HG02588 (cell line): ENCODE results near the gene ITGA1.
"Not testable (repeated sequence)": the region's sequence is repeated elsewhere in the genome, so short reads cannot be mapped to it uniquely, and the experiment has no call there.

Experiments used
- ATAC-seq: cut with Tn5 transposase; IDR thresholded peaks from one replicate; pipeline ENCODE4 v1.9.1; 2021; ENCODE audit warnings: mild to moderate bottlenecking, moderate library complexity; ENCODE audit not compliant: unreplicated experiment

Gene ITGA1

DNA sequence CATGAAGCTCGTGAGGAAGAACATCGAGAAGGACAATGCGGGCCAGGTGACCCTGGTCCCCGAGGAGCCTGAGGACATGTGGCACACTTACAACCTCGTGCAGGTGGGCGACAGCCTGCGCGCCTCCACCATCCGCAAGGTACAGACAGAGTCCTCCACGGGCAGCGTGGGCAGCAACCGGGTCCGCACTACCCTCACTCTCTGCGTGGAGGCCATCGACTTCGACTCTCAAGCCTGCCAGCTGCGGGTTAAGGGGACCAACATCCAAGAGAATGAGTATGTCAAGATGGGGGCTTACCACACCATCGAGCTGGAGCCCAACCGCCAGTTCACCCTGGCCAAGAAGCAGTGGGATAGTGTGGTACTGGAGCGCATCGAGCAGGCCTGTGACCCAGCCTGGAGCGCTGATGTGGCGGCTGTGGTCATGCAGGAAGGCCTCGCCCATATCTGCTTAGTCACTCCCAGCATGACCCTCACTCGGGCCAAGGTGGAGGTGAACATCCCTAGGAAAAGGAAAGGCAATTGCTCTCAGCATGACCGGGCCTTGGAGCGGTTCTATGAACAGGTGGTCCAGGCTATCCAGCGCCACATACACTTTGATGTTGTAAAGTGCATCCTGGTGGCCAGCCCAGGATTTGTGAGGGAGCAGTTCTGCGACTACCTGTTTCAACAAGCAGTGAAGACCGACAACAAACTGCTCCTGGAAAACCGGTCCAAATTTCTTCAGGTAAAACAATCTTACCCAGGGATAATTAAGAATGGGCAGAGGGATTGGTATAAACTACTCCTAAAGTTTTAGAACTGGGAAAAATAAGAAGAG lies 12.9 kb downstream of the ITGA1 start:
- peak; percentile 32 for ATAC-seq

GRCh38 chr5:52801329-52801728 lies 13.6 kb downstream of the ITGA1 start:
- no peak for ATAC-seq

GRCh38 chr5:52802272-52802973 lies 14.7 kb downstream of the ITGA1 start:
- ATAC-seq = no peak

DNA sequence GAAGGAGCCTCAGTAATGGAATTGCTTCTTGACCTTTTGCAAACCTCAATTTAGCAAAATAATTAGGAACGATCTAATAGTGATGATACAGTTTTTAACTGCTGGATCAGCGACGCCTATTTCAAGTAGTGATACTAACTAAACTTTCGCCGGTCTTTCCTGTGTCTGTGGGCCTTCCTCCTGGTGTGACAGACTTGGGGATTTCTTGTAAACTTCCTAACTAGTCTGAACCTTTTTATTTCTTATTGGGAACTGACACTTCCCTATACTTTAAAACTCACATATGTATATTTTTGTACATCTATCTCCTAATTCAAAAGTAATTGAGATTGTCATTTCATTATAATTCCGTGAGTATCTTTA lies 15.2 kb downstream of the ITGA1 start:
- no peak for ATAC-seq

DNA sequence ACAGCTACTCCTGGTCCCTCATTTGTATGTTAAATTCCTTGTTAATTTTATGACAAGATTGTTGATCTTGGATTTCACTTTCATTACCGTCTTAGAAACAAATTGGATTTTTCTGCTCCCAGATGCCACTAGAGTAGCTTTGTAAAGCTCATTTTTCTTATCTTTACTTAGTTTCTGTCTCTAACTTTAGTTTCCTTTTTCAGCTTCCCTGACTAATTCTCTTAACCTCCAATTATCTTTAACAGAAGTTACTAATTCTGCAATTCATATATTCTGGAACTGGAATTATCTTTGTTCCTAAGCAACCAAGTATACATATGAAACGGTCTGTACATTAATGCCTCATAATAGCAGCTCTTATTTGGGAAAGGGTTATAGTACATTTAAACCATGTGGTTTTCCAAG lies 16.7 kb downstream of the ITGA1 start:
- ATAC-seq = no peak

DNA sequence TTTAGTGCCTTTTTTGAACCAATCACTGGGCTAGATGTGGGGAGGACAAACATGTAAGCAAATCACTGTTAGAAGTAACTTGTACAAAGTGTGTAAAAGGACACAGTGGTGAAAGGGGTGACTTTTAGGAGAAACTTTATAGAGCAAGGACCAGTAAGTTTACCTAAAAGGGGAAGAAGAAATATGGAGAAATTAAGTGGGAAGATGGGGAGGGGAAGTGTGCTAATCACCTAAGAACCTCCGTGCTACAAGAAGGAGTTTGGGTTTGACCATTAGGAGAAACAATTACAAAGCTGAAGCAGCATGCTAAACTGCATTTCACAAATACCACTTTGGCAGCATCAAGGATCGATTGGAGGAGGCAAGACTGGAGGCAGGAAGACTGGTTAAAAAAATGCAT lies 17.3 kb downstream of the ITGA1 start:
- no peak for ATAC-seq

DNA sequence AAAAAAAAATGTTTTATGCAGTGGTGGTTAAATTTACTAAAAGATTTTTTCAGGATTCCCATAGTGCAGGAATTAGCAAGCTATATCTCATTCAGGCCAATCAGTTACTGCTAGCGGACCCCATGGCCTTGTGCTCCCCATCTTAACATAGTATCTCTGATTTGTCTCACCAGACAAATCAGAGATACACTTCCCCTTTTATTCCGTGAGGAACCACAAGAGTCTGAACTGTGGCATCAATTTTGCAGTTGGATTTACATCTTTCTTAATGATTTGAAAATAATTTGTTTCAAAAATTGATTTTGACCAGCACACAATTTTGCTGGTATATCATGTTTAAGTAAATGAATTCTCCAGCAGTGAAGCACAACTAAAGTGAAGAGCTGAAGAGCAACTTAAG lies 17.9 kb downstream of the ITGA1 start:
- no peak for ATAC-seq

- ATAC-seq = no peak
Observed at GRCh38 chr5:52807037-52807436, 19.3 kb downstream of the ITGA1 start.

DNA sequence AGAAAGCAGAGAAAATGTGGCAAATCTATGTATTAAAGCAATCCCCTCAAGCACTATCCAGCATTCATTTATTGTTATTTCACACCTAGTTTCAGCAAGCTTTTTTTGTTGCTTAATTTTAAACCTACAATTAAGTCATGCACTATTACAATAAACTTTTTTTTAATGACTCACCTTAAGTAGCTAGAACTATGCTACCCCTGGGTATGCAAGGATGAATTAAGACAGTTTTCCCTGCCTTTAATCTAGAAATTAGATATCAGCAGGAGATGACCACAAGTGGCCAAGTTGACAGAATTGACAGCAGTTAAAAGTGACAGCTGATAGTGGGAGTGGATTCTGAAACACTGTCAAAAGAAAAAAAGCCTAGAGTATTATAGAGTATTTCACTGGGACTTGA lies 20.0 kb downstream of the ITGA1 start:
- no peak for ATAC-seq

GRCh38 chr5:52808316-52808901 lies 20.7 kb downstream of the ITGA1 start:
- no peak for ATAC-seq

DNA sequence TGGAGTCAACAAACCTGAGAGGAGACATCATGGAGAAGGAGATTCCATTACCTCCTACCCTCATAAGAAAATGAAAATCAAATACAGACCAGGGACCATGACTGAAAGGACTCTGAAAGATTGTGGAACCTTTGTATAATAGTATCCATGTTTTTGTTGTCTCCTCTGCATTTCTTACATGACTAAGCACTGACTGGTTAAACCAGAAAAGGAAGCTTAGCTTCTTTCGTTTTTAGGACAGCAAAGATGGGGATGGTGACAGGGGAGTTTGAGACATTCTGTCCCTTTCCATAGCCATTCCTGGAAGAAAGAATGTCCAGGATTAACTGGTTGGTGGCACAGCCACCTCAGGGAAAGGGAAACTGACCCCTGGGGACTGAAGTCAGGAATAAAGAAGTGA lies 22.2 kb downstream of the ITGA1 start:
- no peak for ATAC-seq

DNA sequence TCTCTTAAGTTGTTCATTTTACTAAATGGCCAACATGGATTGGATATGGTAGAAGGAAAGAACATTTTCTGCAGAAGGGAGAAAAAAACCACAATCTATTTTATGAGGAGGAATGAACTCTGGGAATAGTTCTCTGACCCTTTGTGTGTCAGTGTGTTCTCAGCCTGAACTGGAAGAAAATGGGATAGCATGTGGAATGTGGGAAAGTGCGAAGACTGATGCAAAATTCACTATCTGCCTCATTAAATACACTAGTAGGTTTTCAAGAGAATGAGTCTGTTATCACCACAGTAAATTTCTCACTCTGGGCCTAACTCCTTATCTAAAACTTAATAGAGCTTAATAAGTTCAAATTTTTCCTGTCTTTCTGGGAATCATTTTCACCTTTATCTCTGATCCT lies 22.7 kb downstream of the ITGA1 start:
- no peak for ATAC-seq

DNA sequence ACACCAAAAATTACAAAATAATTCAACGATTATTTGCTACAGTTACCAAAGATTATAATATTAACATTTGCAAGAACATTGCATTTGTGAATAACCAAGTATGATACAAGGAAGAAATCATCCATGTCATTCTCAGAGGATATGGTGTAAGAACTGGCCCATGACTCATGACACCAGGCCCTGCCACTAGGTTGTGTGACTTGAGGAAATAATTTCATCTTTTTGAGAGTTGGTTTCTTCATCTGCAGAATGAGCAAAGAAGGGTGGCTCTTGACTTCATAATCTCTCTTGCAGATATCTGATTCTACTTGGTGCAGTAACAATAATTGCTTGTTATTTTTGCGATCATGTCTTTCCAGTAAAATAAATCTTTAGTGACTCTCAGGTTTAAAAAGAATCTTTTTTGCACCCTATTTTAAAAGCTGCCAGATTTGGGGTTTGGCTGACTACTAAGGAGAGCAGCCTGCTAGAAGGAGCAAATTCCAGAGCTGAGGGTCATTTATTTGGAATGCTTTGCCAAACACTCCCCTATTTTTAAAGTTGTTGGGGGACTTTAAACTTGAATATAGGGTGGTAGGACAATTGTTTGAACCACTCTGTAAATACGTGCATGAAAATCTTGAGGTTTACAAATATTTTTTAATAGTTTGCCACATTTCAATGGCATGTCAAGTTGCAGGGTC lies 23.5 kb downstream of the ITGA1 start:
- no peak for ATAC-seq

DNA sequence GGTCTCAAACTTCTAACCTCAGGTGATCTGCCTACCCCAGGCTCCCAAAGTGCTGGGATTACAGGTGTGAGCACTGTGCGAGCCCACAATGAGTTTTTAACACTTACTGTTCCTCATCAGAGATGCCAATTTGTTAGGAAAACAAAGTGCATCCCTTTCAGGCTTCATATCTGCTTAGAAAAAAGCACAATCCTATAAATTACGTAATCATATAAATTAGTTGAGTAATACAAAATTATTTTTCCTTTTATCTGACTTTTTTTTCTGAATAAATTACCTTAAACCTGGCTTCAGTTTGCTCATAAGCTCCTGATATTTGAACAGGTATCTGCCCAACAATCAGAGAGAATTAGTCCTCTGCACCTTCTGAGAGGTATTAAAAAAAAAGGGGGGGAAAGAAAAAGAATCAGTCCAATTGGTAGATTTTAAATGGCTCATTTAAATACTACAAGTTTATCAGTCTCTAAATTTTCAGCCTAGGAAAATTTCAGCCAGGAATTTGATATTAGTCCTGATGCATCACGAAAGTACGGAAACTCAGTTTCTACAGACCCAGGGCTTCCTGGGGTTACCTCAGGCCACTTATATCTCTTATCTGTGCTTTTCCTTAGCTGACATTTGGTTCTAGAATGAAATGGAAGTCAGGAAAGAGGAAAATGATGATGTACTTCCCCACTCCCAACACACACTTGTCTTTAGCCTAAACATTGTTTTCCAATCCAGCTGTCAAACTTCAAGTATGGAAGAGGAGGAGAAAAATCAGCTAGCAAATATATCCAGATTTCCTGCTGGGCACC lies 26.8 kb downstream of the ITGA1 start:
- no peak for ATAC-seq

- no peak for ATAC-seq
Observed at GRCh38 chr5:52817818-52818217, 30.1 kb downstream of the ITGA1 start.

GRCh38 chr5:52818360-52818759 lies 30.6 kb downstream of the ITGA1 start:
- ATAC-seq = no peak

- ATAC-seq = not testable (repeated sequence)
Observed at GRCh38 chr5:52818807-52819206, 31.1 kb downstream of the ITGA1 start.

- no peak for ATAC-seq
Observed at GRCh38 chr5:52821901-52822300, 34.2 kb downstream of the ITGA1 start.

DNA sequence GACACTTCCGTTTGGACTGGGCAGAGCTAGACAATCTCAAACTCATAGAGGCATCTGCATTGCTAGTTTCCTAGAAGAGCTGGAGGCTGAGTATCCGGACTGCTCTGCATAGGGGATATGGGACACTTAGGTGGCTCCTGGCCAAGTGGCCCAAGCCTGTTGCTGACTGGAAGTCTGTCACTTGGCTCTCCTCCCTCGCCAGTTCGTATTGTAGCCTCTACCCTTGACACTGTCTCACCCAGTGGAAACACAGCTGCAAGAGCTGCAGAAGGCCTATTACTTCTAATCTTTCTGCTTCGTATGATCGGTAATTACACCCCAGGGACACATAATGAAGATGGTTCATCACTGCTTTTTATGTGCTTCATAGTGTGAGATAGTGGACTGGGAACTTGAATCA lies 34.7 kb downstream of the ITGA1 start:
- ATAC-seq = no peak

- ATAC-seq = no peak
Observed at GRCh38 chr5:52824827-52825226, 37.1 kb downstream of the ITGA1 start.

- peak; percentile 94 for ATAC-seq
Observed at GRCh38 chr5:52825826-52826225, 38.1 kb downstream of the ITGA1 start.
